ENCODE measurements around the gene ITPA. TPM values are rescaled to one million over a fixed set of nuclear protein-coding genes. Genes with fewer than 3 reads are reported as not detected.
A peak's percentile ranks its signal among the peaks of the same experiment; 100 is the strongest.
"Not testable (repeated sequence)": the region's sequence is repeated elsewhere in the genome, so short reads cannot be mapped to it uniquely, and the experiment has no call there.

ITPA gene
- total and polyA plus RNA-seq, 9 donors: 15.8 to 55.3 (median 31.1) TPM

DNA sequence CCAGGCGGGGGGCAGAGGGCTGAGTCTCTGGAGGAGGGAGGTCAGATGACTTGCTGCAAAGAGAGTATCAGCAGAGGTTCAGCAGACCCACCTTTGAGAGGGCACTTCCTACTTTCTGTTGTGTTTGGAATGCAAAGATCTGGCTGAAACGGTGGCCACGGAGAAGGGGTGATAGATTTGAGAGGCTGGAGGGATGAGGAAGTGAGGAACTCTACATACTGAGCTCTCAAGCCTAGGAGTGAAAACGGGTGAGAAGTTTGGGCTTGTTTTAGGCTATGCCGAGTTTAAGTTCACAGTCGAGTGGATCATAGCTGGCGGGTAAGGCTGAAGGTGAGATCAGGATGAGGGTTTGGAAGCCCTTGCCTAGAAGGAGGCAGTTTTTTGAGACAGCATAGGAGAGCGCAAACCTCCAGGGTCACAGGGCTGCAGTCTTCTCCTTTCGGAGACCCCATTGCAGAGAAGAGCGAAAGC, 477 bp upstream of the ITPA start:
- intact Hi-C loops (cut with DNase I): no loop called here
- H3K36me3 ChIP-seq: no peaks in the 10 kb centered on the region
- H3K4me1 ChIP-seq (ENCODE audit: insufficient read depth): peaks cover 7% of the 10 kb centered on the region
- no peak for DNase-seq
- 4% methylated on average over 10 of the region's 10 CpGs for WGBS, 3 donors
- peak overlapping the region; percentile 69 for H3K4me3 ChIP-seq
- H3K27me3 ChIP-seq: no peaks in the 10 kb centered on the region
- H3K9me3 ChIP-seq: no peaks in the 10 kb centered on the region
- peak overlapping the region; percentile 68 to 71 for H3K27ac ChIP-seq
- TF ChIP-seq EP300 (IDR thresholded peaks at IDR 0.05): no peak
- TF ChIP-seq, protein P1, sequence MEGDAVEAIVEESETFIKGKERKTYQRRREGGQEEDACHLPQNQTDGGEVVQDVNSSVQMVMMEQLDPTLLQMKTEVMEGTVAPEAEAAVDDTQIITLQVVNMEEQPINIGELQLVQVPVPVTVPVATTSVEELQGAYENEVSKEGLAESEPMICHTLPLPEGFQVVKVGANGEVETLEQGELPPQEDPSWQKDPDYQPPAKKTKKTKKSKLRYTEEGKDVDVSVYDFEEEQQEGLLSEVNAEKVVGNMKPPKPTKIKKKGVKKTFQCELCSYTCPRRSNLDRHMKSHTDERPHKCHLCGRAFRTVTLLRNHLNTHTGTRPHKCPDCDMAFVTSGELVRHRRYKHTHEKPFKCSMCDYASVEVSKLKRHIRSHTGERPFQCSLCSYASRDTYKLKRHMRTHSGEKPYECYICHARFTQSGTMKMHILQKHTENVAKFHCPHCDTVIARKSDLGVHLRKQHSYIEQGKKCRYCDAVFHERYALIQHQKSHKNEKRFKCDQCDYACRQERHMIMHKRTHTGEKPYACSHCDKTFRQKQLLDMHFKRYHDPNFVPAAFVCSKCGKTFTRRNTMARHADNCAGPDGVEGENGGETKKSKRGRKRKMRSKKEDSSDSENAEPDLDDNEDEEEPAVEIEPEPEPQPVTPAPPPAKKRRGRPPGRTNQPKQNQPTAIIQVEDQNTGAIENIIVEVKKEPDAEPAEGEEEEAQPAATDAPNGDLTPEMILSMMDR (IDR thresholded peaks at IDR 0.05): no peak
- no peak for TF ChIP-seq POLR2A (IDR thresholded peaks at IDR 0.05)

- Histone ChIP-seq H3K27ac (peak overlapping the region in 1 of 2 donors; percentile 68), H3K9me3 (no peaks in the 10 kb centered on the region), H3K36me3 (no peaks in the 10 kb centered on the region), H3K4me1 (ENCODE audit: insufficient read depth) (peaks cover 7% of the 10 kb centered on the region), H3K4me3 (peak overlapping the region; percentile 69), H3K27me3 (no peaks in the 10 kb centered on the region)
- TF ChIP-seq EP300 (IDR thresholded peaks at IDR 0.05) (no peak), POLR2A (IDR thresholded peaks at IDR 0.05) (no peak)
- TF ChIP-seq, protein P1 (IDR thresholded peaks at IDR 0.05): no peak
- DNase-seq: no peak
- WGBS, 3 donors: 0 to 1% (median 0%) methylated on average over 10 of the region's 10 CpGs
- intact Hi-C loops (cut with DNase I): loop anchor here in 1 of 4 donors (5.0 kb wide), 1 partner anchor 163 kb away; the partner anchor contains the start of gene MRPS26
Observed at GRCh38 chr20:3209946-3210317, 634 bp downstream of the ITPA start.

DNA sequence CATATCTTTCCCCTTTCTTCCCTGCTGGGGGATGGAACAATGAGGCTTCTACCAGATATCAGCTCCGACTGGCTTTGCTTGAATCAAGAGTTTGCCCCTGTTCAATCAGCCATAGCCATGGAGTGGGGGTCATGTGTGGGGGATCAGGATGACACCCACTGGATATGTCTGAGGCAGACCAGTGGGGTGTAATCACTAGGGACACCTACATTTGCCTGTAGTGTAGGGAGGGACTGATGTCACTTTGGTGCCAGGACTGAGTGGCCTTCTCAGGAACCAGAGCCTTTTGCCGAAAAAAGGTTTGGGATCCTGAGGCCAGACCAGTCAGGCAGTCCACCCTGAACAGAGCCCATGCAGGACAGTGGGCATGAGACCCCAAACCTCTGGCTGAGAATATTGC, 1.0 kb downstream of the ITPA start:
- peak overlapping the region; percentile 69 for H3K4me3 ChIP-seq
- WGBS, 3 donors: 59 to 83% (median 74%) methylated on average over 2 of the region's 2 CpGs
- H3K36me3 ChIP-seq: no peaks in the 10 kb centered on the region
- no peaks in the 10 kb centered on the region for H3K27me3 ChIP-seq
- no peaks in the 10 kb centered on the region for H3K9me3 ChIP-seq
- intact Hi-C loops (cut with DNase I): loop anchor here in 1 of 4 donors (5.0 kb wide), 1 partner anchor 163 kb away; the partner anchor contains the start of gene MRPS26
- no peak for DNase-seq
- no peak overlapping the region for H3K27ac ChIP-seq
- peaks cover 7% of the 10 kb centered on the region for H3K4me1 ChIP-seq (ENCODE audit: insufficient read depth)
- TF ChIP-seq, protein P1 (IDR thresholded peaks at IDR 0.05): no peak
- TF ChIP-seq POLR2A (IDR thresholded peaks at IDR 0.05): no peak
- no peak for TF ChIP-seq EP300 (IDR thresholded peaks at IDR 0.05)

- Histone ChIP-seq H3K36me3 (no peaks in the 10 kb centered on the region), H3K27me3 (no peaks in the 10 kb centered on the region), H3K9me3 (no peaks in the 10 kb centered on the region), H3K4me1 (ENCODE audit: insufficient read depth) (peaks cover 7% of the 10 kb centered on the region), H3K4me3 (no peak overlapping the region), H3K27ac (no peak overlapping the region)
- intact Hi-C loops (cut with DNase I): loop anchor here in 1 of 4 donors (5.0 kb wide), 1 partner anchor 166 kb away; the partner anchor contains the start of gene MRPS26
- WGBS, 3 donors: 86 to 89% (median 88%) methylated on average over 7 of the region's 7 CpGs
- DNase-seq: no peak
- TF ChIP-seq, protein P1 (IDR thresholded peaks at IDR 0.05): no peak
- TF ChIP-seq POLR2A (IDR thresholded peaks at IDR 0.05) (no peak), EP300 (IDR thresholded peaks at IDR 0.05) (no peak)
Observed at GRCh38 chr20:3213226-3213625, 3.9 kb downstream of the ITPA start.

GRCh38 chr20:3215359-3215917, 6.1 kb downstream of the ITPA start:
- intact Hi-C loops (cut with DNase I); DNase-seq; H3K4me3 ChIP-seq; H3K27ac ChIP-seq; H3K36me3 ChIP-seq; H3K4me1 ChIP-seq (ENCODE audit: insufficient read depth); H3K27me3 ChIP-seq; H3K9me3 ChIP-seq: not testable (repeated sequence)
- WGBS, 3 donors: 87 to 98% (median 97%) methylated on average over 7 of the region's 7 CpGs

Data from ovary (tissue), 9 donors.